ENCODE data around the gene COPRS.

Gene COPRS, protein sequence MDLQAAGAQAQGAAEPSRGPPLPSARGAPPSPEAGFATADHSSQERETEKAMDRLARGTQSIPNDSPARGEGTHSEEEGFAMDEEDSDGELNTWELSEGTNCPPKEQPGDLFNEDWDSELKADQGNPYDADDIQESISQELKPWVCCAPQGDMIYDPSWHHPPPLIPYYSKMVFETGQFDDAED

DNA sequence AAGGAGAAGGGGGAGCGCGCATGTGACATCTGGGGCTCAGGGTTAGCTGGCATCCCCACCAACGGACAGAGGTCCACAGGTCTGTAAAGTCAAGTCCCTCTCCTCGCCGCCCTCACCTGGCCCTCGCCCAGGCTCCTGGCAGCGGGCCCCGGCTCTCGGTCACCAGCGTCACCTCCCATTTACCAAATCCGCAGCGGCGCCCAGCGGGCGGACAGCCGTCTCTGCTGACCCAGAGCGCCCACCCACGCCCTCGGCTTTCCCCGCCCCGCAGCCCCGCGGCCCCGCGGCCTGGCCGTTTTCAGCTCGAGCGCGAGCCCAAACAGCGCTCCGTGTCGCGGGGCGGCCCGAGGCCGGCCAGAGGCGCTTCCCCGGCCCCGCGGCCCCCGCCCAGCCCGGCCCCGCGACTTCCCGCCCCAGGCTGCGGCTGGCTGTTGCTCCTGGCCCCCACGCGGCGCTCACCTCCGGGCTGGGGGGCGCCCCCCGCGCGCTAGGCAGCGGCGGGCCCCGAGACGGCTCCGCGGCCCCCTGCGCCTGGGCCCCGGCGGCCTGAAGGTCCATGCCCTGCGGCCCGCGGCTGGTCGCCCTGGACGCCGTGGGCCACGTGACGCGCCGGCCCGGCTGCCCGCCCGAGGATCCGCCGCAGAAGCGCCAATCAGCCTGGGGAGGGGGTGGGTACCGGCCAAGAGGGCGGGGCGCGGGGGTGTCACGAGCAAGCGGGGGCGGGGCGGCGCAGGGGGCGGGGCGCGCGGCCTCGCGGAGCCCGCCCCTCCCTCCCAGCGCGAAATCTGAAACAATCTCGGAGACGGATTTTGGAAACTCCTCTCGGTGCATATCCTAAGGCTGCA is at the start of gene COPRS:
Gene COPRS, minus strand, starts transcription at position 603 of the 845 bp plus-strand sequence. Its CDS starts 45 bp downstream, at position 558.
- peak; percentile 97 for DNase-seq (ENCODE audit: low spot score)

DNA sequence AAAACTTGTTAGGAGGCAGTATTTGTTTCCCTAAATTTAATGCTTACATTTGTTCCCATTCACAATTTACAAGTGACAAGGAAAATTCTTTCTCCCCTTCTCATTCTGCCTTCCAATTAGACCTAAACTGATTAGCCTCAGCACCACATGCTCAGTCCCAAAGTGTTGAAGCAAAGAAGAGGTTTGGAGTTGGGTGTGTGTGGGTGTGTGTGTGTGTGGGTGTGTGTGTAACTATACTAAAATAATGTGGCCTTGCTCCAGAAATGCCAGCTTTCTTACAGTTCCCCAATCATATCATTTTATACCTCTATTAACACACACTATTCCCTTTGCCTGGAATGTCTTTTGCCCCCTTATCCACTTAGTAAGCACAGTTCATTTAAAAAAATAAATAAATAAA is 49.3 kb upstream of the COPRS start:
- no peak for DNase-seq (ENCODE audit: low spot score)

DNA sequence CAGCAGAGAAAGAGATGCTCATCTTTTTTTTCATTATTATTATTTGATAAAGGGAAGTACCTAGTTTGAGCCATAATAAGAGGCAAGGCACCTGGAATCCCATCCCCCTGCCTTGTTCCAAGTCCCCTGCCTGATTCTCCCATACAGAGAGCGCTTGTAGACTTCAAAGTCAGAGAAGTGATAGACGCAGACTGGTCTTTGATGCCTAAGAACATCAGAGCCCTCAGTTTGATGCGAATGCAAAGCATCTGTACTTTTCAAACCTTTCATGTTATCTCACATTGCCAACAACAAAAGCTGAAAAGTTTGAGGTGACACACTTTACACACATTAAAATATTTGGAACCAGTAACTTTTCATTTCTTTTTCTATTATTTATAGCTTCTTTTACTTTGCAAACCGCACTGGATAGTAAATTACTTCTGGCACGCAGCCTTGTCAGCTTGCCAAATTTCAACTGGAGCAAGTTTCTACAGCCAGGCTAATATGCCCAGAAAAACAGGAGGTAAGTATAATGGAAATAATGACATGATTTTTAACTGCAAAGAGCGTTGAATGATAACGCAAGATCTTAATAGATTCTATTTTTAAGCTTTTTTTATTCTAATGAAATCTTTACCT is 48.4 kb upstream of the COPRS start:
- DNase-seq (ENCODE audit: low spot score): no peak

DNA sequence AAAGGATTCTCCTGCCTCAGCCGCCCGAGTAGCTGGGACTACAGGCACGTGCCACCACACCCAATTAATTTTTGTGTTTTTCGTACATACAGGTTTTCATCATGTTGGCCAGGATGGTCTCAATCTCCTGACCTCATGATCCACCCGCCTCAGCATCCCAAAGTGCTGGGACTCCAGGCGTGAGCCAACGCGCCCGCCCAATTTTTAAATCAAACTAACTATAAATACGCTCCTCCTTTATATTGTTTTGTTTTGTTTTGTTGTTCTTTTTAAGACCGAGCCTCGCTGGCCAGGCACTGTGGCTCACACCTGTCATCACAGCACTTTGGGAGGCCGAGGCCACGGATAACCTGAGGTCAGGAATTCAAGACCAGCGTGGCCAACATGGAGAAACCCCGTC is 44.4 kb upstream of the COPRS start:
- DNase-seq (ENCODE audit: low spot score): no peak

DNA sequence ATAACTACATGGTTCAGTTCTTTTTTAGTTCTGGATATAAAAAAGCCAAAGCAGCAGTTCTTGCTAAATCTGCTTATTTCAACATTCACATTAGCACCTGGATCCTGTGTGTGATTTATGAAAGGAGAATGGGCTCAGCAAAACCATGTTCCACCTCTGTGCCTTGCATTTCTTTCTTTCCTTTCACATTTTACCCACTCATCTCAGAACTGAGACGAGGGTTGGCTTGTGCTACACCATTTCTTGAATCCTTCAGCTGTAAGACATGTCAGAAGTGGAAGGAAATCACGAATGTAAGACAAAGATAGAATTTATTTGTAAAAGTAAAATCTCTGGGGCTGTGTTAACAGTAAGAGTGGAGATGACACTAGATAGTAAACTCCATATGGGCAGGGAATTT is 43.6 kb upstream of the COPRS start:
- DNase-seq (ENCODE audit: low spot score): no peak

DNA sequence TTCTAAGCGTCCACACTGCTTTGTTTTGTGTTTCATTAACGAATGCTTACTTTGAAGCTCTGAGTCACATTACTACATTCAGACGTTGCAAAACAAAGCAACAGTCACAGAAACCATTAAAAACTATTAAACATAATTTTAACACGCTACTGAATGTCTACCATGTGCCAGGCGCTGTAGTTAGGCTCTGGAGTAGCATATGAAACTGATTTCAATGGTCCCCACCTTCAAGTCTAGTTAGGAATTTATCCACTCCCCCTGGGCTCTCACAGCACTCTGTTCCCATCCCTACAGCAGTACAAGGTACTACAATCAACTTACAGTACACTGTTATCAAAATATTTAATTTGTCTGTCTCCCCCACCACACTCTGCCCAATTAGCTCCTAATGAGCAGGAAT is 41.8 kb upstream of the COPRS start:
- DNase-seq (ENCODE audit: low spot score): no peak

DNA sequence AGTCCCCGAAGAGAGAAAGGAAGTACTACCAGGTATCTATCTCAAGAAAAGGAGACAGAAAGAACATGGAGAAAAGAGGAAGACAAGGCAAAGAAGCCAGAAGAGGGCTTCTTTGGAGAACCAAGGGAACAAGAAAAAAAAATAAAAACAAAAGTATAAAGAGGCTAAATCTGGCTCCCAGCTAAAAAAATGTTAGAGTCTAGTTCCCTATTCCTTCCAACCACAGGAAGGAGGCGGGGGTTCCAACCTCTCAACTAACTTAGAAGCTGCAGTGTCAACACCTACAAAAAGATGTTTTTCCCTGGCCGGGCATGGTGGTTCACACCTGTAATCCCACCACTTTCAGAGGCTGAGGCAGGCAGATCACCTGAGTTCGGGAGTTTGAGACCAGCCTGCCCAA is 29.1 kb upstream of the COPRS start:
- no peak for DNase-seq (ENCODE audit: low spot score)

DNA sequence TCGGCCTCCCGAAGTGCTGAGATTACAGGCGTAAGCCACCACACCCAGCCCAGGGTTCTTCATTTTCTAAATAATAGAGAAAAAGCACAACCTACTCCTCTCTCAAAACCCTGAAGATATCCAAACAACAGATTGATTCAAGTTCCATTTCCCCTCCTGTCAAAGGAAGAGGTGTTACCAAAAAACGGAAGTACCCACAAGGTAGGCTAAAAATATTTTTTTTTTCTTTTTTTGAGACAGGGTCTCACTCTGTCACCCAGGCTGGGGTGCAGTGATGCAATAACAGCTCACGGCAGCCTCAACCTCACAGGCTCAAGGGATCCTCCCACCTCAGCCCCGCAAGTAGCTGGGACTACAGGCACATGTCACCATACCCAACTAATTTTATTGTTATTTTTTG is 23.5 kb upstream of the COPRS start:
- no peak for DNase-seq (ENCODE audit: low spot score)

DNA sequence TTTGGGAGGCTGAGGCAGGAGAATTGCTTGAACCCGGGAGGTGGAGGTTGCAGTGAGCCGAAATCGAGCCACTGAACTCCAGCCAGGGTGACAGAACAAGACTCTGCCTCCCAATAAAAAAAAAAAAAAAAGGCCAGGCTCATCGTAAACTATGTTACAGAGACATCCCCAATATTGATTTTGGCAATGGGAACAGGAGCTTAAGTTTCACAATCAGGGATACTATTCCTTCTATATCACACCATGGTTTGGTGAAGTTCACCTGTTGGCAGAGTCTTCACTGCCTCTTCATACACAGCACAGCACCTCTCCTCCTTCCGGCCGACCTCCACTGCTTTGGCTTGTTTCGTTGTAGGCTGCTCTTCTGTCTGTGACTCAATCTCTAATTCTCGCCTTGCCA is 21.3 kb upstream of the COPRS start:
- no peak for DNase-seq (ENCODE audit: low spot score)

DNA sequence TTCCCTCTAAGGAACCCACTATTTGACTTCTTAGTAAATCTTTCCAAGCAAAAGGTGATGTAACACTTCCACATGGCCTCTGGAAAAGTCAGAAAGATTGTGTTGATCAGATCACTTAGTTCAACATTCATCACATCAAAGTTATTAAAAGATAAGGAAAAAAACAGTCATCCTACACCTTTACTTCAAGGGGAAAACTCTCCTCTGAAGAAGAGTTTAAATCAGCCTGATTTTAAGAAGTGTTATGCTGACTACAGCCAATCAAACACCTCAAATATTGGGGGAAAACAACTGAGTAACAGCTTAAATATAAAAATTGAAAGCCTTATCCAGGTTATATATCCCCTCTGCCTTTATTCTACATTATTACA is 19.6 kb upstream of the COPRS start:
- no peak for DNase-seq (ENCODE audit: low spot score)

DNA sequence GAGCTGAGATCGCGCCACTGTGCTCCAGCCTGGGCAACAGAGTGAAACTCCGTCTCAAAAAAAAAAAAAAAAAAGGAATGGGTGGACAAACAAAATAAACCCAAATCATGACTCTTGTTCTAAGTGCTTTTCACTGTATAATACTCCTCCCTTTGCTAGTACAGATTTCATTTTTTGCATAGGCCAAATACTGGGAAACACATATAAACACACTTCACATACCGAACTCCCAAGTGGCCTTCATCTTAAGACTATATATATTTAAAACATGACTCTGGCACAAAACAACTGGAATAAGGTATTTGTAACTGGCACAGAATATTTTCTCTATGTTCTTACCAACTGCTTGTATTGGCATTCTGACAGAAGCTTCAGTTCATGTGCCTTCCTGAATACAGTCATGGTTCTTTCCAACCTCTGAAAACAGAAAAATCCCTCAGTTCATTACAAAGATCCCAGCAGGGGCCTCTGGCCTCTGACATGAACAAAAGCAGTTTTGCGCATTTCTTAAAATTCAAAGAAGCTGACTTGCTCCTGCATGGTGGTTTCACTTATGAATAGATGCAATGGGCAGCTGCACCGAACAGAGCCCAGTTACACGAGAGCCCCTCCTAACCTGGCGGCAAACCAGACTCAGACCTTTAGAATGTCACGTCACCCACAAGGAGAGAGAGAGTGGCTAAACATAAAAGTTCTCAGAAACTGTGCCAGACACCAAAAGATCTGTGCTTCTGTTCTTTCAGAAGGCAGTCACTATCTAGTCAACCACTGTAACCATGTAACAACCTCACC is 19.1 kb upstream of the COPRS start:
- no peak for DNase-seq (ENCODE audit: low spot score)

DNA sequence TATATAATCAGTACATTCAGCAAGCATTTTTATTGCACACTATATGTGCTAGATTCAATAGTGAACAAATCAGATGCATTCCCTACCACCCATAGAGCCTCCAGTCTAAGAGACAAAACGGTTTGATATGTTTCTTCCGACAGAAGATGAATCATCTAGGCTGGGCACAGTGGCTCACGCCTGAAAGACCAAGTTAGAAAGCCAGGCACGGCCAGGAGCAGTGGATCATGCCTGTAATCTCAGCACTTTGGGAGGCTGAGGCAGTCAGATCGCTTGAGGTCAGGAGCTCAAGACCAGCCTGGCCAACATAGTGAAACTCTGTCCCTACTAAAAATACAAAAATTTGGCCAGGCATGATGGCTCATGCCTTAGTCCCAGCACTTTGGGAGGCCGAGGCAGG is 18.3 kb upstream of the COPRS start:
- no peak for DNase-seq (ENCODE audit: low spot score)

DNA sequence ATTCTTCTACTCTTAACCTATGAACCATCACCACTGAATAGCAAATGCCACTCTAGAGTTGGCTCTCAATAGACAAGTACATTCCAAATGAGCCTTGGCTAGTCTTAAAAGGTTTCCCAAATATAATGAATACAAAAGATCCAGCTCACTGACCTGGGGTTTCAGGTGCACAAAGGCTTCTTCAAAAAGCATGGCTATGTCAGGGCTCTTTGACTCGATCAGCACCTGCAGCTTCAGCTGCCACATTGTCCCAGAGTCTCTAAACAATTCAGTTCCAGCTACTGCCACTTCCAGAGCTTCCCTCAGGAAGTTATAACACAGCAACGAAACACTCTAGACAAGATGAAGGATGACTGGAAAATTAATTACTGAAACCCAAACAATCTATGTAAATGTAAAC is 16.0 kb upstream of the COPRS start:
- DNase-seq (ENCODE audit: low spot score): no peak

DNA sequence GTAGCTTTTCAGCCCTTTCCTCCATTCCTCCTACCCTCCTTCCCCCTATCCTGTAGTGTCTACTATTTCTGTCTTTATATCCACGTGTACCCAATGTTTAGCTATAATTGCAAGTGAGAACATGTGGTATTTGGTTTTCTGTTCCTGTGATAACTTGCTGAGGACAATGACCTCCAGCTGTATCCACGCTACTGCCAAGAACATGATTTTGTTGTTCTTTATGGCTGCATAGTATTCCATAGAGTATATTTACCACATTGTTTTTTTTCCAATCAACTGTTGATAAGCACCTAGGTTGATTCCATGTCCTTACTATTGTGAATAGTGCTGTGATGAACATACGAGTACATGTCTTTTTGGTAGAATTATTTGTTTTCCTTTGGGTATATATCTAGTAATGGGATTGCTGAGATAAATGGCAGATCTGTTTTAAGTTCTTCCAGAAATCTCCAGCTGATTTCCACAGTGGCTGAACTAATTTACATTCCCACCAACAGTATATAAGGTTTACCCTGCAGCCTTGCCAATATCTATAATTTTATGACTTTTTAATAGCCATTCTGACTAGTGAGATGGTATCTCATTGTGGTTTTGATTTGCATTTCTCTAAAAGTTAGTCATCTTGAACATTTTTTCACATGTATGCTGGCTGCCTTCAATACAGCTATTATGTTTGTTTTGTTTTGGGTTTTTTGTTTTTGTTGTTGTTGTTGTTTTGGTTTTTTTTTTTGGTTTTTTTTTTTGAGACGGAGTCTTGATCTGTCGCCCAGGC is 10.9 kb upstream of the COPRS start:
- no peak for DNase-seq (ENCODE audit: low spot score)

DNA sequence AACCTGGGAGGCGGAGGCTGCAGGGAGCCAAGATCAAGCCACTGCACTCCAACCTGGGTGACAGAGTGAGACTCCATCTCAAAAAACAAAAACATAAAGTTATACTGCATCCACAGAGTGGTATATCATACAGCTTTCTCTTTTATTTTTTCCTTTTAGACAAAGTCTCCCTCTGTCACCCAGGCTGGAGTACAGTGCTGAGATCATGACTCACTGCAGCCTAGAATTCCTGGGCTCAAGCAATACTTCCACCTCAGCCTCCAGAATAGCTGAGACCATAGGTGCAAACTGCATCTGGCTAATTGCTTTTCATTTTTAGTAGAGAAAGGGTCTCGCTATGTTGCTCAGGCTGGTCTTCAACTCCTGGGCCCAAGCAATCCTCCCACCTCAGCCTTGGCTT is 10.0 kb upstream of the COPRS start:
- DNase-seq (ENCODE audit: low spot score): no peak

DNA sequence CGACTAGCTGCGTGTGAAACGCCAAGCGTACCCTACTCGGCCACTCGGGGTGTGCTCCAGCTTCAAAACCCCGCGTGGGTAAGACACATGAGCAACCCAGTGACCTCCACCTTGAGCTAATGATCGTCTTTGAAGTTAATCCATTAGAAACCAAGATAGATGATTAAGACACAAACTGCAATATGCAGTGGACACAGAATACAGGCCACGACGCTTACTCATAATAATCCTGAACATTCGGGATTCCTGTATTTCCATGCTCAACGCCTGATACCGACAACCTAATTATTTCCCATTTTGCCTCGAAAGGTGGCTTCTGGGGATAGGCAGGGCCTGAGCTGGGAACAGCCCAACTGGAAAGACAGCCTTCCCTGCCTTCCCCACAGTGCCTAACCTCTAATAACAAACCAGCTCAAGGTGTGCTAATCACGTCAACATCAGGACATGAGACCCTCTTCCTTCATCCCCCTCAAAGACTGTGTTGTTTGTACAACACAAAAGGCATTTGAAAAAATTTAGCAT is 504 bp upstream of the COPRS start:
- DNase-seq (ENCODE audit: low spot score): no peak

DNA sequence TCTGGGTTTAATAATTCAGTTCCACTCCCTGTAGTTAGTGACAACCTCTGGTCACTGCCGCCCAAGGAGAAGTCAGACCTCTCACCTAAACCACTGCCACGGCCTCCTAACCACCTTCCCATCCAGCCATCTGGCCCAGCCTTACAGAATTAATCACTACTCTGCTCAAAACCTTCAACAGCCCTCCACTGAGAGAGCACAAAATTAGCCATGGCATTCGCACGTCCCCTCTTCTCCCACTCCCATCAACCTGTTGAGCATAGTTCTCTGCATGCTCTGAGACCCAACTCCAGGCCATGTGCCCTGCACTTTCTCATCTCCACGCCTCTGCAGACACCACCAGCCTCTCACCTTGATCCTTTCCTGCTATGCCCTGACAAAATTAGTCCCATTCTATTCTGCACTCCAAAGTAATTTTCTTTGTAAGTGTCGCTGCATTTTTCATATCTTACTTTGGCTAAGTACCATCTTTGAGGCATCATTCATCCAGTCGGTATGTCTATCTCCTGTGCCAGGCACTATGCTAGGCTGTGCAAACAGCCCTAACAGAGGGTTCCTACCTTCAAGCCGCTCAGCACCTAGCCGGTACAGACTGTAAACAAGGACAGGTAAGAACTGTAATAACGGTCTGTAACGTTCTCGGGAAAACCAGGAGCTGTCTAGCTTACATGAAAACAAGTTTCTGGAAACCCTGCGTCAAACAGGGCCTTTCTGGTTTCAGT is 963 bp downstream of the COPRS start:
- DNase-seq (ENCODE audit: low spot score): no peak

DNA sequence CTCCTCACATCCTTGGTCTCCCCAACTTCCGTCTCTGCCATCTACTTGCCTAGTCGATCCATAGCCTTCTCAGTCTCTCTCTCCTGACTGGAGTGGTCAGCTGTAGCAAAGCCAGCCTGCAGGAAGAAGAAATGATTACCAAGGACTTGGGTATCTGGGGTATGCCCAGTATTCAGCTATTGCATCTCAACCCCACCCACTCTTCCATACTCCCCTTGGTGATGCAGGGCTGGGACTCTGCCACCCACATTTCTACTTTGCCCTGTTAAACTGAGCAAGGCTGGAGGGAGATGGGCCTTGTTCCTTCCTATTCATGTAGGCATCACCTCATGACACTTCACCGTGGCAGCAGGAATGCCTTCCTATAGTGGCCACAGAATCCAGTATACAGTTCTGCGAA is 2.3 kb downstream of the COPRS start:
- no peak for DNase-seq (ENCODE audit: low spot score)

DNA sequence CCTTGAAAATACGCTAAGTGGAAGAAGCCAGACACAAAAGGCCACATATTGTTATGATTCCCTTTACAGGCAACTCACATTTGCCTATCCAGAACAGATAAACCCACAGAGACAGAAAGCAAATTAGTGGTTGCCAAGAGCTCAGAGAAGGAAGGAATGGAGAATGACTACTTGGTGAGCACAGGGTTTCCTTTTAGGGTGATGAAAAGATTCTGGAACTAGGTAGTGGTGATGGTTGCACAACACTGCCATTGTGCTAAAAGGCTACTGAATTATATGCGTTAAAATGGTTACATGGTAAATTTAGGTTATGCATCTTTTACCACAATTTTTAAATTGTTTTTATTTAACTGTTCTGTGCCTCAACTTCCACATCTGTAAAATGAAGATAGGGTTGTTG is 4.4 kb downstream of the COPRS start:
- DNase-seq (ENCODE audit: low spot score): no peak

DNA sequence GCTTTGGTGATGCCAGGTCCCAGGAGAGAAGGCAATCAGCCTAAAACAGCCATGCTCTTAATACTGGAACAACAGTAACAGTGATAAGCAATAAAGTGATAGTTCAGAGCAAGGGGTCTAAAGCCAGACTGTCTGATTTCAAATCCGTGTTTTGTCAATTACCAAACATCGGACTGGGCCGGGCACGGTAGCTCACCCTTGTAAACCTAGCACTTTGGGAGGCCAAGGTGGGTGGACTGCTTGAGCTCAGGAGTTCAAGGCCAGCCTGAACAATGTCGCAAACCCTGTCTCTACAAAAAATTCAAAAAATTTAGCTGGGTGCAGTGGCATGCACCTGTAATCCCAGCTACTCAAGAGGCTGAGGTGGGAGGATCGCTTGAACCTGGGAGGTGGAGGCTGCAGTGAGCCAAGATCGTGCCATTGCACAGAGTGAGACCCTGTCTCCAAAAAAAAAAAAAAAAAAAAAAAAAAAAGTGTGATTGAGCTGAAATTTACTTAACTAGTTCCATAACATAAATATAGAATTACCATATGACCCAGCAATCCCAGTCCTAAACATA is 5.1 kb downstream of the COPRS start:
- no peak for DNase-seq (ENCODE audit: low spot score)

DNA sequence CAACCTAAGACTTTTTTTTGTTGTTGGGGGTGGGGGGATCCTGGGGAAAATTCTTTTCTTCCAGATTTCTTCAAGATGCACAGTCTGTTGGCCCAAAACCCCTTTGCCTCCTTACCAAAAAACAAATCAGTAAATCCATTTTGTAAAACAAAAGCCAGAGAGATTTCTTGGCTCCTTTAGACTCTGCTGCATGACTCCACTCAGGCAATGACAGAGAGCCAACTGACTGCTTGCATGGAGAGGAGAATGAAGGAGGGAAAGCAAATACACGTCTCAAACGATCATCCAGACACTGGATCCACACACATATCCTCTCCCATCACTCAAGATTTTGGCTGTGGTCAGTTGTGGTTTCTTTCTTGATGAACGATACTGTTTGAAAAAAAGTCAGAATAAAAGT is 13.8 kb downstream of the COPRS start:
- no peak for DNase-seq (ENCODE audit: low spot score)

Measured in ecto neural progenitor cell (in vitro differentiated cells).